H1 (cell line): ENCODE results near the gene KCMF1. TPM values are rescaled to one million over a fixed set of nuclear protein-coding genes. Genes with fewer than 3 reads are reported as not detected.

Experiments
- CTCF ChIA-PET: fragments of 300-600 bp; sonication (Branson Sonifier 250); formaldehyde crosslinking; loops from one replicate; lab custom pipeline; 2021; ENCODE audit not compliant: partially characterized antibody; lab: Charles Lee
- POLR2A ChIA-PET: fragments of 300-600 bp; sonication (Branson Sonifier 250); formaldehyde crosslinking; loops from one replicate; lab custom pipeline; 2021; ENCODE audit warnings: inconsistent platforms; ENCODE audit not compliant: partially characterized antibody; lab: Charles Lee
- DNase-seq, 2 experiments: peaks; one replicate each; pipeline versions ENCODE4 v3.0.0 to v3.0.0-alpha.2; 2010 to 2022; ENCODE audit warnings: low spot score in 2 of 2, low read depth in 1 of 2, mixed read lengths in 1 of 2
- FAIRE-seq: peaks from 2 replicates; lab custom pipeline; 2011; peaks lifted over from hg19 to GRCh38; lab: Jason Lieb, UNC
- H2AFZ ChIP-seq: 2 replicates; pipeline ENCODE4 v1.8.1; 2012; ENCODE audit warnings: low read length, inconsistent platforms
- H2AK5ac ChIP-seq: 2 replicates; pipeline ENCODE4 v1.6.1; 2013; ENCODE audit warnings: low read depth, low read length
- H2BK120ac ChIP-seq: replicated peaks from 2 replicates; pipeline ENCODE3; 2013; ENCODE audit warnings: low read depth, low read length, inconsistent platforms
- H2BK12ac ChIP-seq: 2 replicates; pipeline ENCODE4 v1.6.1; 2013; ENCODE audit warnings: low read depth, low read length
- H2BK15ac ChIP-seq: 2 replicates; pipeline ENCODE4 v1.6.1; 2013; ENCODE audit warnings: low read length
- H2BK20ac ChIP-seq: 2 replicates; pipeline ENCODE4 v1.6.1; 2013; ENCODE audit warnings: low read length
- H2BK5ac ChIP-seq: 2 replicates; pipeline ENCODE4 v1.6.1; 2013; ENCODE audit warnings: low read depth, low read length
- H3K14ac ChIP-seq: 2 replicates; pipeline ENCODE4 v1.6.1; 2013; ENCODE audit warnings: inconsistent platforms; ENCODE audit not compliant: insufficient read length
- H3K18ac ChIP-seq: 2 replicates; pipeline ENCODE4 v1.6.1; 2013; ENCODE audit warnings: low read length; ENCODE audit errors: extremely low read depth
- H3K23ac ChIP-seq: 2 replicates; pipeline ENCODE4 v1.6.1; 2013; ENCODE audit warnings: inconsistent platforms; ENCODE audit not compliant: insufficient read length
- H3K23me2 ChIP-seq: 2 replicates; pipeline ENCODE4 v1.6.1; 2013; ENCODE audit warnings: low read depth, low read length
- H3K27ac ChIP-seq: 2 replicates; pipeline ENCODE4 v1.6.1; 2011; ENCODE audit warnings: low read depth, low read length, inconsistent platforms
- H3K27me3 ChIP-seq, 4 experiments: replicated peaks in 1 of 4; 1 replicate in 1 of 4; 2 replicates in 3 of 4; pipeline versions ENCODE4 v1.6.1 to v1.8.1; 2011 to 2013; ENCODE audit warnings: low read length in 3 of 4, mild to moderate bottlenecking in 3 of 4, inconsistent platforms in 2 of 4, mixed read lengths in 2 of 4, moderate library complexity in 1 of 4; ENCODE audit not compliant: control insufficient read depth in 3 of 4, insufficient read depth in 3 of 4; ENCODE audit errors: extremely low read depth in 1 of 4
- H3K36me3 ChIP-seq, 4 experiments: 2 replicates each; pipeline versions ENCODE4 v1.6.1 to v1.8.1; 2011 to 2013; ENCODE audit warnings: mild to moderate bottlenecking in 4 of 4, low read length in 3 of 4, moderate library complexity in 2 of 4, control low read depth in 1 of 4, inconsistent platforms in 1 of 4; ENCODE audit not compliant: insufficient read depth in 4 of 4, control insufficient read depth in 2 of 4
- H3K4ac ChIP-seq: replicated peaks from 2 replicates; pipeline ENCODE3; 2013; ENCODE audit warnings: low read length, low read depth, mixed read lengths, inconsistent platforms; ENCODE audit not compliant: insufficient read length
- H3K4me1 ChIP-seq, 4 experiments: replicated peaks in 1 of 4; 1 replicate in 1 of 4; 2 replicates in 3 of 4; pipeline versions ENCODE4 v1.6.1 to v1.8.1; 2011 to 2013; ENCODE audit warnings: low read length in 3 of 4, inconsistent platforms in 2 of 4, mixed read lengths in 1 of 4; ENCODE audit not compliant: insufficient read depth in 4 of 4, control insufficient read depth in 3 of 4
- H3K4me2 ChIP-seq, 2 experiments: 2 replicates each; pipeline versions ENCODE4 v1.6.1 to v1.8.1; 2011 to 2013; ENCODE audit warnings: low read depth in 2 of 2, low read length in 2 of 2, control low read depth in 1 of 2, inconsistent platforms in 1 of 2, mild to moderate bottlenecking in 1 of 2; ENCODE audit not compliant: insufficient read depth in 1 of 2
- H3K4me3 ChIP-seq, 4 experiments: fragments of 200-600, 300-600 bp in 1 of 4; sonication (generic), shearing (Covaris generic), sonication (Bioruptor Twin) in 1 of 4; 2 replicates each; pipeline versions ENCODE4 v1.5.1 to v1.8.1; 2011 to 2016; ENCODE audit warnings: low read length in 4 of 4, low read depth in 3 of 4, control low read depth in 2 of 4, inconsistent platforms in 2 of 4, mild to moderate bottlenecking in 2 of 4, mixed read lengths in 1 of 4, moderate library complexity in 1 of 4; ENCODE audit not compliant: insufficient read depth in 2 of 4; ENCODE audit errors: extremely low read depth in 1 of 4
- H3K56ac ChIP-seq: replicated peaks from 2 replicates; pipeline ENCODE3; 2013; ENCODE audit warnings: low read depth, mild to moderate bottlenecking, mixed read lengths, low read length, inconsistent platforms; ENCODE audit not compliant: insufficient read length
- H3K79me1 ChIP-seq: 2 replicates; pipeline ENCODE4 v1.6.1; 2013; ENCODE audit warnings: low read depth, low read length, control low read depth
- H3K79me2 ChIP-seq, 2 experiments: 2 replicates each; pipeline versions ENCODE4 v1.6.1 to v1.8.1; 2012 to 2013; ENCODE audit warnings: low read length in 2 of 2, mild to moderate bottlenecking in 2 of 2, inconsistent platforms in 1 of 2; ENCODE audit not compliant: insufficient read depth in 2 of 2, control insufficient read depth in 1 of 2
- H3K9ac ChIP-seq, 4 experiments: replicated peaks in 1 of 4; 1 replicate in 1 of 4; 2 replicates in 3 of 4; pipeline versions ENCODE4 v1.6.1 to v1.8.1; 2011 to 2013; ENCODE audit warnings: low read depth in 3 of 4, low read length in 3 of 4, control low read depth in 2 of 4, mild to moderate bottlenecking in 2 of 4, moderate library complexity in 2 of 4, inconsistent platforms in 1 of 4; ENCODE audit errors: extremely low read depth in 1 of 4
- H3K9me3 ChIP-seq, 2 experiments: 2 replicates each; pipeline versions ENCODE4 v1.6.1 to v1.8.1; 2012 to 2013; ENCODE audit warnings: mild to moderate bottlenecking in 2 of 2, moderate library complexity in 2 of 2, control low read depth in 1 of 2, inconsistent platforms in 1 of 2, low read depth in 1 of 2, low read length in 1 of 2, mixed read lengths in 1 of 2; ENCODE audit not compliant: insufficient read depth in 2 of 2
- H4K20me1 ChIP-seq, 2 experiments: replicated peaks in 1 of 2; 2 replicates each; pipeline versions ENCODE3 to v1.8.1; 2011 to 2013; ENCODE audit warnings: inconsistent platforms in 2 of 2, low read length in 2 of 2, mild to moderate bottlenecking in 1 of 2; ENCODE audit not compliant: insufficient read depth in 2 of 2, control insufficient read depth in 1 of 2
- H4K5ac ChIP-seq: 2 replicates; pipeline ENCODE4 v1.6.1; 2013; ENCODE audit warnings: low read length, low read depth, mixed read lengths, inconsistent platforms; ENCODE audit not compliant: insufficient read length
- H4K8ac ChIP-seq: 2 replicates; pipeline ENCODE4 v1.8.0; 2013; ENCODE audit warnings: mild to moderate bottlenecking, moderate library complexity, low read length, inconsistent platforms; ENCODE audit not compliant: insufficient read depth; ENCODE audit errors: extremely low read depth
- H4K91ac ChIP-seq: replicated peaks from 2 replicates; pipeline ENCODE3; 2013; ENCODE audit warnings: low read length, mixed read lengths, inconsistent platforms; ENCODE audit not compliant: insufficient read length
- NANOG ChIP-seq: IDR thresholded peaks from 2 replicates; pipeline ENCODE4 v1.6.1; 2011; ENCODE audit warnings: low read length, low read depth, mild to moderate bottlenecking, inconsistent platforms; ENCODE audit not compliant: insufficient read depth, poor library complexity, severe bottlenecking
- NRF1 ChIP-seq: IDR thresholded peaks from 2 replicates; pipeline ENCODE4 v1.6.1; 2011; ENCODE audit warnings: mild to moderate bottlenecking, low read depth, low read length, improper control_type of control experiment
- RAD21 ChIP-seq, 2 experiments: IDR thresholded peaks in 1 of 2; conservative IDR thresholded peaks in 1 of 2; 2 replicates each; pipeline ENCODE4 v1.6.1; 2011; ENCODE audit warnings: low read depth in 2 of 2, low read length in 2 of 2, improper control_type of control experiment in 1 of 2, inconsistent platforms in 1 of 2, mild to moderate bottlenecking in 1 of 2, moderate library complexity in 1 of 2
- SRF ChIP-seq: IDR thresholded peaks from 2 replicates; pipeline ENCODE4 v1.6.1; 2011; ENCODE audit warnings: mild to moderate bottlenecking, low read depth, low read length, moderate library complexity
- polyA plus RNA-seq, 7 experiments: library from polyadenylated mRNA; depleted of rRNA in 3 of 7; stranded (reverse) in 5 of 7; unstranded in 2 of 7; fragments of >200 nt in 5 of 7; fragments of 200-250 nt in 2 of 7; gene quantifications; 1 replicate in 5 of 7; 2 replicates in 1 of 7; 4 replicates in 1 of 7; pipeline versions ENCODE4 v1.2.1 to v1.2.3, GENCODE V29; 2011 to 2013; ENCODE audit warnings: missing spikeins in 2 of 7, mixed read lengths in 2 of 7
- total RNA-seq: library from RNA; stranded (reverse); fragmentation: NEBNext Ultra II Directional; extraction: Animal tissue kit (Norgen Biotek cat#: 25700); gene quantifications from 2 replicates; pipeline ENCODE4 v1.2.1, GENCODE V29; 2021

The KCMF1 gene
- total and polyA plus RNA-seq, 2 of the 8 experiments (the other 6 are each of a cell fraction or from before 2014, with no cell fraction given), result 86.9 to 149 TPM

- Histone ChIP-seq H4K91ac (no peak overlapping the region), H3K4ac (no peak overlapping the region), H4K8ac (no peak overlapping the region), H2BK120ac (no peak overlapping the region), H3K23me2 (no peaks in the 10 kb centered on the region), H3K79me2 (no peaks in the 10 kb centered on the region), H3K27ac (no peak overlapping the region), H2AFZ (no peak overlapping the region), H3K56ac (no peak overlapping the region), H3K4me3 (no peak overlapping the region), H3K9me3 (no peaks in the 10 kb centered on the region), H2BK20ac (no peak overlapping the region), H2BK15ac (no peak overlapping the region), H3K23ac (no peak overlapping the region), H2BK12ac (no peak overlapping the region), H3K4me2 (no peak overlapping the region), H4K20me1 (no peaks in the 10 kb centered on the region), H4K5ac (no peak overlapping the region), H3K79me1 (no peaks in the 10 kb centered on the region), H3K27me3 (peaks cover 0 to 9% (median 3%) of the 10 kb centered on the region in 4 experiments; a peak in 2 of 7 replicates), H3K9ac (no peak overlapping the region), H3K4me1 (peaks cover 0 to 10% (median 2%) of the 10 kb centered on the region in 4 experiments; a peak in 2 of 7 replicates), H2BK5ac (no peak overlapping the region), H2AK5ac (no peak overlapping the region), H3K18ac (no peak overlapping the region), H3K14ac (no peak overlapping the region), H3K36me3 (no peaks in the 10 kb centered on the region)
- CTCF ChIA-PET, result no interaction called here
- POLR2A ChIA-PET, result interaction anchor here (0.7 kb wide), 1 partner anchor 32 kb away, joined by 3 read pairs; no protein-coding TSS in a partner anchor
- DNase-seq, result no peak
- FAIRE-seq, result no peak
- no peak for TF ChIP-seq SRF
- TF ChIP-seq NRF1, result no peak
- TF ChIP-seq NANOG, result no peak
- TF ChIP-seq RAD21 (IDR thresholded peaks at IDR 0.05 in 1 of 2, conservative IDR thresholded peaks at IDR 0.05 in 1 of 2; ENCODE audit: low read depth in 2 of 2, low read length in 2 of 2), result no peak
Measured at GRCh38 chr2:84923009-84923408, 48.0 kb upstream of the KCMF1 start.
